GM21825 (cell line): ENCODE results near the gene DMGDH.
A peak's percentile ranks its signal among the peaks of the same experiment; 100 is the strongest.
"Not testable (repeated sequence)": the region's sequence is repeated elsewhere in the genome, so short reads cannot be mapped to it uniquely, and the experiment has no call there.

Experiments used
- ATAC-seq: cut with Tn5 transposase; IDR thresholded peaks from one replicate; pipeline ENCODE4 v1.9.1; 2021; ENCODE audit warnings: mild to moderate bottlenecking, moderate library complexity; ENCODE audit not compliant: unreplicated experiment

DMGDH gene

DNA sequence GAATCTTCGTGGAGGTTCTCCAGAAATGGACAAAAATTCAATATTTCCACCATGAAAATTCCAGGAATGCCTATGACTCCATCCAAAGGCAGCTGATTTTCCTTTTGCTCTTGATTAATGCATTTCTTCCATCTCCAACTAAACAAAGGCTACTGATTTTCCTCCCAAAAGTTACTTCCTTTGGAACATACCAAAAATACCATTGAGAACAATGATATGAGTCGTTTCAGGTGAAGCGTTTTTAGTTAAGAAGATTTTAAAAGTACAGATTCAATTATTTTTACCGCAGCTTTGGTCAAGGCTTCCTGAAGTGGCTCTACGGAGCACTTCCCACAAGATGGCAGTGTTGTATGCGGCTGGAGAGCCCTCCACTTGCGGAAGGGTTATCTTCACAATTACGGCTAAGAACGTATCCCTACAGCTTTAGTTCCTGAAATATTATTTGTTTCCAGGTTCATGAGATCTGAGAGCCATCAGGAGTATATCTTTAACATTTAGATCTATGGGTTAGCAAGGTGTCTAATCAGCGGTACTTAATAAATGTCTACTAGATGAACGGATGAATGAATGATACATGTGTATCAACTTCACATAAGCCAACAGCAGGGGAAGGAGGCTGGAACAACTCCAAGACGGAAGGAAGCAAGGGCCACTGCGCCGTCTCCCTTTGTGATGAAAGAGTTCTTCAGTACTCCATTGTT is 48.5 kb downstream of the DMGDH start:
- ATAC-seq = no peak

DNA sequence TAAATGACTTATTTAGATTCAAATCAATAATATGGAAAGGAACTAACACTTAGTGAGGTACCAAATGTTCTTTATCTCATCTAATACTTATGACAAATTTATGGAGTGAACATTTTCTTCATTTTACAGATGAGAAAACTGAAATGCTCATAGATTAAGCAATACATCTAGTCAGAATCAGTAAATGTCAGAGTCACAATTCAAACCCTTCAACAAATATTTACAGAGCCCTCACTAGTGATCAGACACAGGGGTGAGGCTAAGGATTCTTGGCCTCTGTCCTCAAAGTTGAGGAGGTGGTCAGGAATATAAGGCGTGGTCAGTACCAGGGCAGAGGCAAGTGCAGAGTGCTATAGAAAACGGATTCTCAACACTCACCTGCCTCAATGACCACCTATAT is 54.8 kb downstream of the DMGDH start:
- no peak for ATAC-seq

DNA sequence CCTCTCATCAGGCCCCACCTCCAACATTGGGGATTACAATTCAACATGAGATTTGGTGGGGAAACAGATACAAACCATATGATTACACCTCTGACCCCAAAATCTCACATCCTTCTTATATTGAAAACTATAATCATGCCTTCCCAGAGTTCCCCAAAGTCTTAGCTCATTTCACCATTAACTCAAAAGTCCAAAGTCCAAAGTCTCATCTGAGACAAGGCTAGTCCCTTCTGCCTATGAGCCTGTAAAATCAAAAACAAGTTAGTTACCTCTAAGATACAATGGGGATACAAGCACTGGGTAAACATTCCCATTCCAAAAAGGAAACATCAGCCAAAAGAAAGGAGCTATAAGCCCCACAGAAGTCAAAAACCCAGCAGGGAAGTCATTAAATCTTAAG is 57.6 kb downstream of the DMGDH start:
- ATAC-seq = no peak

DNA sequence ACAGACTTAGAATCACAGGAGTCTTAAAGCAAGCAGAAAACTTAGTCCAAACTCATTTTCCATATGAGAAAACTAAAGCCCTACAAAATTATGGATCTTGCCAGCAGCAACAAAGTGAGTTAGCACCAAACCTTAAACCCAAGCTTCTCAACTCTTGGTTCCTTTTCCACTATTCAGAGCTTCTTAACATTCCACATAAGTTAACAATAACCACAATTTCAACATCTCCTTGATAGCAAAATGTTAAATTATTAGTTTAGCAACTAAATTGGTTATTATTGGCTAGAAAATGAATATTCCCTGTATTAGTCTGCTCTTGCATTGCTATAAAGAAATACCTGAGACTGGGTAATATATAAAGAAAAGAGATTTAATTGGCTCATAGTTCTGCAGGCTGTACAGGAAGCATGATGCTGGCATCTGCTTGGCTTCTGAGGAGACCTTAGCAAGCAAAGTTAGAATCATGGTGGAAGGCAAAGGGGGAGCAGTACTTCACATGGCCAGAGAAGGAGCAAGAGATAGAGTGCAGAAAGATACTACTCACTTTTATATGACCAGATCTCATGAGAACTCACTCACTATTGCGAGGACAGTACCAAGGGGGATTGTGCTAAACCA is 58.1 kb downstream of the DMGDH start:
- ATAC-seq = no peak

DNA sequence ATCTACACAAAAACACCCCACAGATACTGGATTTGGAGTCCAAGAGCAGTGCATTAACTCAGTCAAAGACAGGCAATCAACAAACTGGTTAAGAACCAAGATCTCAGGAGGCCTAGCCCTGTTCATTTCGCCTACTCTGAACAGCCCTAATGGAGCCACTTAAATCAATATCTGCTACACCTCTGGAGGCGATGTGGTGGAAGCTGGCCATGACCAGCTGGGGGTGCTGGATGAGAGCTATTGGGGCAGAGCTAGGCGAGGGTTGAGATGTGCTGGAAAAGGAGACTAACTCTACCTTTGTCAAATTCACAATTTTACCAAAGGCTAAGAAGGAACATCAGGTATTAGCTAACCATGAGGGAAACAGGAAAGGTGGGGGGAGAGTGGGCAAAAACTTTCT is 61.1 kb downstream of the DMGDH start:
- no peak for ATAC-seq

DNA sequence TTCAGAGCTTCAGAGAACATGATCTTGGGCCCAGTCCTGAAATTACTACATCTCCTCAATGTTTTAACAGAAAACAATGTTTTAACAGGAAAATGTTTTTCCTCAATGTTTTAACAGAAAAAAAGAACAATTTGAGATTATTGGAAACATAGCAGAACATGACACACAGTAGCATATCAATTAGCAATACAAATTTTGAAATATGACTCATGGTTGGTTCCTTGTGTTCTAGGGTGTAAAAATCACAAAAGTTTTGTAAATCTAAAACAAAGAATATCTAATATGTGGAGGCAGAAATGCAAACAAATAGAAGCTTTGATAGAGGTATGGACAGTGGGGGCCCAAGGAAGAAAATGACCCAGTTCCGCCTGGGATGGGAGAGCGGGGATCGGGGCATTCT is 61.6 kb downstream of the DMGDH start:
- no peak for ATAC-seq

DNA sequence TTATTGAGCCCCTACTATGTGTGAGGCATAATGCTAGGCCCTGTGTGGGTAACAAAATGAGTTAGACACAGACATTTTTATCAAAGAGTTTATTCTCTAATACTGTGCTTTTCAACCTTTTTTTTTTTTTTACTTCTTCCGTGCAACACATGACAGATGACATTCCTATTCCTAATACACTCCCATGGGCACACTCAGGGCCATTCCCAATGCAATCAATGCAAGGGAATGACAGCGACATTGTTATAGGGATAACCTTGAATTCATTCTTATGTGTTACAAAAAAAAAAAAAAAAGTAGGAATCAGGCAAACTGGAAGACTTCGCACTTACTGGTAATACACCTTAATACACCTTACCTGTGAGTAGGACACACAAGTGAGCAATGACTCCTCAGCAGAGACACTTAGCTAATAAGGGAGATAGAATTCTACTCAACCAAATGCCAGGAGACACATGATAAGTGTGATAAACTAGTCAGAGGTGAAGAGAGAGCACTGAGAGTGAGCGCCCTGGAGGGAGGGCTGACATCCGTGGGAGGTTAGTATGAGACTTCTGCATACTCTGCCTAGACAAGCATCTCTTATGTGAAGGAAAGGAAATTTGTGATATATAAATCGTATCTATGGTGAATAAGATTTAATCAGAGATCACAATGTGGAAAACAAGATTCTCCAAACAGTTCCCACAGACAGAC is 63.4 kb downstream of the DMGDH start:
- ATAC-seq = no peak

DNA sequence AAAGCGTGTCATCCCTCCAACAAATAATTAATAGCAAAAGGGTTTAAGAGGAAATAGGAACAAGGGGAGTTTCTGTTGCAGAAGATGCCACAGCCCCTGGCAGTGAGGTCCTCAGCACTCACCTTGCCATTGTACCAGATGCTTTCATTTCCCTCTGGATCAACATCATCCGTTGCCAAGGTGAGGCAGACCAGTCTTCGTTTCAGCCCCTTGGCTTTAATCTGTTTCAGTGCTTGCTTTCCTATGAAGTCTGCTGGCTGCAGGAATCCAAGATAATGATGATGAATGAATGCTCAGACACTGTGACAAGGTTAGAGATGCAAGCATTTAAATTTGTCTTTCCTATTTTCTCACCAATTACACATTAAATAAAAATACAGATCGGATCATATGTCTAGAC is 64.3 kb downstream of the DMGDH start:
- no peak for ATAC-seq

DNA sequence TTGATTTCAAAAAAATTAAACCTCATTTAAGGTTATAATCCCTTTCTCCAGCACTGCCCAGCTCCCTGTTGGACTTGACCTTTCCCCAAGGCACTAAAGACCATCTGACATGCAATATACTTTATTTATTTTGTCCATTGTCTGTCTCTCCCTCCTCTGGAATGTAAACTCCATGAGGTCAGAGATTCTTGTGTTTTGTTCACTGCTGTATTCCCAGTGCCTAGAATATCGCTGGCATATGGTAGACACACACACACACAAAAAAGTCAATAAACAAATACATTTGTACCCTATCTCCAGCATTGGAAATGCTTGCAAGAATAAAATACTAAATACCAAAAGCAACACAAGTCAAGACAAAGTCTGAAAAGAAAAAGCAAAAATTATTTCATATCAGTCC is 67.1 kb downstream of the DMGDH start:
- ATAC-seq = no peak

DNA sequence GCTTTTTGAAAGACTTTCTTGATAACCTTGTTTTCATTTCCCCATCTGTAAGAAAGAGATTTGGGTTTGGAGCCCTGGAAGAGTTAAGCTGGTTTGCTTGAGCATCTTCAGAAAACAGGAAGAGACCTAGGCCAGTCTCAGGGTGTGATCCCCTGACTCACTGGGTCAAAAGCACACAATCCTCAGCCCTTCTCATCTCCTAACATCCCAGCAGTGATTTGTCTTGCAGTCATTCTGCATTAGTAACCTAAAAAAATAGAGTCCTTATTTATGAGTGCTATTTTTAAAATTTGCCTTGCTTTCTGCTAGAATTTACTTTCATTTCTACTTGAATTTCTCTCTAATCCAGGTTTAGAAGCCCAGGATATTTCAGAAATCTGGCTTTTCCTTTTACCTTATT is 68.0 kb downstream of the DMGDH start:
- no peak for ATAC-seq

DNA sequence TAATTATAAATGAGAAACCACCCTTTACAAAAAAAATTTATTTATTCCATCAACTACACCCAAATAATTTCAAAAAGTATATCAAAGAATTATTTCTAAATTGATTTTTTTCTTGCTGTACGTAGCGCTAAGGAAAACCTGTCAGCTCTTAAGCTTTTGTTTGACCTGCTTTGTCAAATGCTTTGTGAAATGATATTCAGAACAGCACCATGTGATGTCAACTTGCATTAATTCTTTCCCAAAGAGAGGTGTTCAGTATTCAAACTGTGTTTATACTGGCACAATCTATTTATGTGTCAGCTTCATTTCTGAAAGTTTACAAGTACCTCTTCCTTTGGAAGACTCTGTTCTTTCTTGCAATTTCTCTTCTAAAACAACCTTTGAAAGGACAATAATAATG is 72.4 kb downstream of the DMGDH start:
- ATAC-seq = no peak

DNA sequence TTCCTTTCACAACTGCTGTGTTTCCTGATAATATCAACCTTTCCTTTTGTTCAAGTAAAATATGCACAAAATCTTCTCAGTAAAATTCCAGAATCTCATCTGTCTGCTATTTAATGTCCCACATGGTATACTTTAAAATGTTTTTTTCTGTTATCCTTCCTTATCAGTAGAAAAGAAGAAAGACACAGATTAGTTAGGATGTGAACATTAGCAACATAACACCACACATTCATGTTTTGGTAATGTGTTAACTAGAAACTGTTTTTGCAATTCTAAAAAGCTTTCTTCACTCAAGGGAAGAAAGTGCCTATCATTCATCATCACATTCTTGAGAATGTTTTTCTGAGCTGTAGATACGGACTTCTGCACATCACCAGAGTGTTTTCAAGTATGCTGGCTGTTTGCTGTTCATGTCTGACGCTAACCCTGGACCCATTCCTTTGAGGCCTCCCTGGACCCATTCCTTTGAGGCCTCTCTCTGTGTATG is 73.9 kb downstream of the DMGDH start:
- ATAC-seq = no peak

DNA sequence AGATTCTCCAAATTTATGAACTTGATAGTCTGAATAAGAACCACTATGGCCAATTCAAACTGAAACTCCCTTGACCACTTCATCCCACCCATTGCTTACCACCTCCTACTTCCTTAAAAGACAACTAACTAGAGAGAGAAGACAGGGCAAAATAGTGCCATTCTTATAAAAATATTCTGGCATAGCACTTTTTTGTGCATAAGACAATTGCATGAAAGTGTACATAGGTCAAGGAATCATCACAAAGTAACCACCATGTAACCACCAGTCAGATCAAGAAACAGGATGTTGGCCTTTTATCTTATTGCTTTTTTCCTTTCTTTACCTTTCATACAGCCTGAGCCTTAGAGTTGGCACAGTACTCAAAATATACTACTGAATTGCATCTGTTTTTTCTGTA is 76.3 kb downstream of the DMGDH start:
- no peak for ATAC-seq

DNA sequence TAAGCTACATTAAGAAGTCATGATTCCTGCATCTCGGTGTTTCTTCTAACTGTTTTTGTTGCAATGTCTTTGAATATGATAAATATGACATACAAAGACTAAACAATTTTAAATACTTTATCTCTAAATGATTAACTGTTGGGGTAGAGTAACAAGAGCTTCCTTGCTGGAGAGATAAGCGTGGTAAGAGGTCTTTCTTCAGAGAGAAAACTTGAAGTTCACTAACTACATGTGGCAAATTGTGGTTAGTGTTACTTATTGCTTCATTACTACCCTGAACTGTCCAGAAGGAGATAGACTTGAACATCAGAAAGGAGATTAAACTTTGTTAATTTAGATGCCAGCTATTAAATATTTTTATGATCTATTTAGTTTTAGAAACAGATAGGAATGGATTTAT is 77.3 kb downstream of the DMGDH start:
- ATAC-seq = no peak

DNA sequence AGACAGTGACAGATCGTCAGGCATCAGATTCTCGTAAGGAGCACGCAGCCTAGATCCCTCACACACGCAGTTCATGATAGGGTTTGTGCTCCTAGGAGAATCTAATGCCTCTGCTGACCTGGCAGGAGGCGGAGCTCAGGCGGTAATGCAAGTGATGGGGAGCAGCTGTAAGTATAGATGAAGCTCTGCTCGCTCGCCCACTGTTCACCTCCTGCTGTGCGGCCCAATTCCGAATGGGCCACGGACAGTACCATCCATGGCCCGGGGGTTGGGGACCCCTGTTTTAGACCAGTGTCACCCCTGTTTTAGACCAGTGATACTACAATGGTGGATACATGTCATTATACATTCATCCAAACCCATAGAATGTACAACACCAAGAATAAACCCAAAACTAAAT is 80.4 kb downstream of the DMGDH start:
- ATAC-seq = no peak

DNA sequence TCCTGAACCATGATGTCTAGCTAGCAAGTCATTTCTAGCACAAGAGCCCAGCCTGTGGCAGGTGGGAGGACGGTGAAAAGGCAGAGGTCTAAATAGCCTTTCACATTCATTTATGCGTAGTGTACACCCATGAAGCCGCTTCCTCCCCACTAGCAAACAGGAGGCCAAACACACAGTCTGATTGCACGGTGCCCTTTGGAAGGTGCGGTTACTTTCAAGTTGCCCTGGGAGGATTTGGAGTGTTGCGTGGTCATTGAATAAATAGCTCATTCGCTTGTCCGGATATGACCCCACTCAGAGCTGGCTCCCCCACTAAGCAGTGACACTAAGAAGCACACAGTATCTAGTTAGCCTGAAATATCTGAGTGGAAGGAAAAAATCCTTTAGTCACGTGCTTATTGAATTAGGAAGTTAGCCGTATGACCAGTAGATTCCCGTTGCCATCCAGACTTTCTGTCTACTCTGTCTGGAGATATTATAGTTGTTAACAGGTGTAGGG is 83.7 kb downstream of the DMGDH start:
- peak; percentile 38 for ATAC-seq

DNA sequence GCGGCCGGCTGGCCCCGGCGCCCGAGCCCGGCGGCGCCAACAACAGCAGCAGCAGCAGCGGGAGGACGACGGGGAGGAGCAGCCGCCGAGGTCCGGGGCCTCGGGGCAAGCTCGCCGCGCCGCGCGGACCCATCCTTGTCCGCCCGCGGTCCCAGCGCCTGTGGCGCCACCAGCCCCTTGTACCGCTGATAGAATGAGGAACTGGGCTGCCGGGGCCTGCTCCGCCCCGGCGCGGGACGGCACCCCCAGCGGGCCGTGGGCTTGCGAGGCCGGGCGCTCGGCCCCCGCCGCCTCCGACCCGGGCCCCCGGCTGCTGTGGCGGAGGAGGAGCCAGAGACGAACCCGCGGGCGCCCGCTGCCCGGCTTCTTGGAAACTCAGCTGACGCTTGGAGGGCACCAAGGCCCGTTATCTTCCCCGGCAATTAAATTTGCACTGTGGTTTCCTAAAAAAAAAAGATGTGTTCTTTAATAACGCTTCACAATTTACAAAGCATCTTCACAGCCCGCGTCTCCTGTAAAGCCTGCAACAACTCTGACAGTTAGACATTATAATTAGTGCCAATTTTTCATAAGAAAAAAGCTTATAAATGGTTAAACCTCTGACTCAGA is 84.3 kb downstream of the DMGDH start, which contains the start of gene ARSB:
Gene ARSB, minus strand, starts transcription at position 195 of the 609 bp plus-strand sequence. Its CDS starts 62 bp downstream, at position 133.
- ATAC-seq = peak; percentile 40

DNA sequence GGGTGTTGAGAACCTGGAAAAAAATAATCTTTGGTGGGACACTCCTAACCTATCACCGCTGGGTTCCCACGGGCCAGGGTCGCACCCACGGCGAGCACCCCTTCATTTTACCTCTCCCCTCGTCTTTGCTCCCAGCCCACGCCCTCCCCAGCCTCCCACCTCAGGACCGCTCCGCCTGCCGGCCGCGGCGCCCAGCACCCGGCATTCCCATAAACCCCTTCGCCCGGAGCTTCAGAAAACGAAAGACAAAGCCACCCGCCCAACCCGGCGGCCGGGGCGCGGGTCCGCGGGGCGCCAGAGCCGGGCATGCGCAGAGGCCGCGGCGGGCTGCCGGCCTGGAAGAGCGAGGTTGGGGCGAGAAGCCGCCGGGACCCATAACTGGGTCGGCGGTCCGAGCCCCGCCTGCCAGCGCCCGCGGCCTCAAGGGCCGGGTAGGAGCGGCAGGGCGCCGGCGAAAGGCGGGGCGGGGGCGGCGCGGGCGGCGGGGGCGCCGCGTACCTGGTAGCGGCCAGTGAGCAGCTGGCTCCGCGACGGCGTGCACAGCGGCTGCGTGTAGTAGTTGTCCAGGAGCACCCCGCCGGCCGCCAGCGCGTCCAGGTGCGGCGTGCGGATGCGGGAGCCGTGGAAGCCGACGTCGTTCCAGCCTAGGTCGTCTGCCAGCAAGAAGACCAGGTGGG is 84.9 kb downstream of the DMGDH start:
- peak; percentile 60 for ATAC-seq

DNA sequence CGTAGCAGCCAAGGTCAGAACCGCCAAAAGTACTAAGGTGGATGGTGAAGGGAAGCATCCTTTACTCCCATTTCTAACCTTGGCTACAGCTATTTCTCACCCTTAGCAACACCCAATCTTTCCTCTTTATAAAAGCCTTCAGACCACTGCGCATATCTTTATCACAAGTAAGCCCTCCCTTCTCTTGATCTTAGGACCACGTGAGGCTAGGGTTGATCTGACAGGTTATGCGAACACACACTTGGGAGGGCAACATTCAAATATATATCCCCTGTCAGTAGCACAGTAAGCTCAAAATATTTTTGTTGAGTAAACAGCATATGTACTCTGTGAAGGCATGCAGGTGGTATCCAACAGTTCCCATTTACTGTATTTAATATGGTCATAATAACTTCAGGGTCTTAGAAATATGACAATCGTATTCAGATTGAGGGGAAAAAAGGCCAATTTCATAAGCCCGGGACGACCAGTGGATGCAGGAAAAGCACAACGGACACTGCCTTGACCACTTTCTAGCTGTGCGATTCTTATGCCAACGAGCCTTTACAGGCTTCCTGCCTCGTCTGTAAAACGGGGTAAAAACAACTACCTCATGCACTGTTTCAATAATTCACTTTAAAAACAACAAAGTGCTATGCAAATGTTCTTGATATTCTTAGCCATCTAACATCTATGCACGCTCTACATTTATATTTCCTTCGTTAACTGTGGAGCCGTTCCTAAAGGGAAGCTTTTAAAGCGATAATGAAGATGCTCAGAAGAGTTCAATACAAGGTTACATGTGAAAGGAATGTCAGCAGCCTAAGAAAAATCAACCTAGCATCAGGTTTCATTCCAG is 85.7 kb downstream of the DMGDH start:
- no peak for ATAC-seq

DNA sequence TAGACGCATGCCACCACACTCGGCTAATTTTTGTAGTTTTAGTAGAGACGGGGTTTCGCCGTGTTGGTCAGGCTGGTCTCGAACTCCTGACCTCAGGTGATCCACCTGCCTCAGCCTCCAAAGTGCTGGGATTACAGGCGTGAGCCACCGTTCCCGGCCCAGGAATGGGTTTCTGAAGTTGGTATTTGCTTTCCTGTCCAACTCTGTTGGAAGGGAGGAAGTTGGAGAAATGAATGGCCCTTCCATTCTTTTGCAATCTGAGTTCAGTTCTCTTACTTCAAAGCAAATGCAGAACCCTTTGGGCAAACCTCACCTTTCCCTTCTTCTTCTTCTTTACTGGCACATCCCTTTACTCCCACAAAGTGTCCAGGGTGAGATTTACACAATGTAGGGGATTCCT is 86.3 kb downstream of the DMGDH start:
- ATAC-seq = not testable (repeated sequence)
